KG1 (cell line): ENCODE measurements around the gene DIAPH3.

Experiments used
- DNase-seq: peaks from one replicate; lab custom pipeline; 2025; lab: John Stamatoyannopoulos, UW

The DIAPH3 gene

GRCh38 chr13:59710996-59711701 is 452.6 kb downstream of the DIAPH3 start:
- DNase-seq: no peak

- DNase-seq: no peak
These were observed 453.3 kb downstream of the DIAPH3 start for GRCh38 chr13:59710416-59710815.

GRCh38 chr13:59706101-59706976 is 457.4 kb downstream of the DIAPH3 start:
- no peak for DNase-seq

GRCh38 chr13:59702269-59702668 is 461.5 kb downstream of the DIAPH3 start:
- no peak for DNase-seq

- no peak for DNase-seq
These were observed 462.5 kb downstream of the DIAPH3 start for GRCh38 chr13:59701261-59701660.

- no peak for DNase-seq
These were observed 463.4 kb downstream of the DIAPH3 start for GRCh38 chr13:59700281-59700680.

GRCh38 chr13:59696271-59696670 is 467.5 kb downstream of the DIAPH3 start:
- no peak for DNase-seq

- no peak for DNase-seq
These were observed 472.1 kb downstream of the DIAPH3 start for GRCh38 chr13:59691501-59692066.

- DNase-seq: no peak
These were observed 472.7 kb downstream of the DIAPH3 start for GRCh38 chr13:59690857-59691500.

- no peak for DNase-seq
These were observed 474.7 kb downstream of the DIAPH3 start for GRCh38 chr13:59689057-59689456.

GRCh38 chr13:59686798-59687394 is 476.8 kb downstream of the DIAPH3 start:
- DNase-seq: no peak

- no peak for DNase-seq
These were observed 479.6 kb downstream of the DIAPH3 start for GRCh38 chr13:59684105-59684504.

GRCh38 chr13:59681636-59682311 is 482.0 kb downstream of the DIAPH3 start:
- DNase-seq: no peak

- DNase-seq: no peak
These were observed 483.2 kb downstream of the DIAPH3 start for GRCh38 chr13:59680429-59681024.

GRCh38 chr13:59679254-59679653 is 484.5 kb downstream of the DIAPH3 start:
- no peak for DNase-seq

GRCh38 chr13:59677966-59678814 is 485.5 kb downstream of the DIAPH3 start:
- peak; percentile 27 for DNase-seq

GRCh38 chr13:59677430-59677829 is 486.3 kb downstream of the DIAPH3 start:
- no peak for DNase-seq

GRCh38 chr13:59674616-59675015 is 489.1 kb downstream of the DIAPH3 start:
- no peak for DNase-seq

GRCh38 chr13:59673286-59673685 is 490.4 kb downstream of the DIAPH3 start:
- DNase-seq: no peak

GRCh38 chr13:59672445-59672844 is 491.3 kb downstream of the DIAPH3 start:
- DNase-seq: no peak
